Liver (tissue), 9 donors: Measurements from ENCODE around the gene DNM2. TPM values are rescaled to one million over a fixed set of nuclear protein-coding genes. Genes with fewer than 3 reads are reported as not detected.

Experiments used
- DNase-seq: peaks from one replicate; pipeline ENCODE4 v3.0.0-alpha.2; 2017; ENCODE audit warnings: low spot score
- H3K27ac ChIP-seq, 2 donors: one replicate each; pipeline ENCODE4 v1.7.0; 2013; ENCODE audit warnings: inconsistent platforms in 2 of 2, low read length in 2 of 2, control low read depth in 1 of 2, low read depth in 1 of 2, mild to moderate bottlenecking in 1 of 2
- H3K27me3 ChIP-seq, 4 donors: one replicate each; pipeline versions ENCODE4 v1.6.1 to v1.7.0; 2013; ENCODE audit warnings: low read length in 3 of 4, inconsistent platforms in 1 of 4, mild to moderate bottlenecking in 1 of 4, moderate library complexity in 1 of 4; ENCODE audit not compliant: control insufficient read depth in 4 of 4, insufficient read depth in 4 of 4
- H3K36me3 ChIP-seq, 4 donors: one replicate each; pipeline versions ENCODE4 v1.6.1 to v1.7.0; 2013; ENCODE audit warnings: low read length in 3 of 4, mild to moderate bottlenecking in 3 of 4, low read depth in 1 of 4, moderate library complexity in 1 of 4; ENCODE audit not compliant: control insufficient read depth in 4 of 4, insufficient read depth in 3 of 4
- H3K4me1 ChIP-seq, 4 donors: one replicate each; pipeline versions ENCODE4 v1.6.1 to v1.7.0; 2013; ENCODE audit warnings: low read length in 3 of 4, mild to moderate bottlenecking in 3 of 4, moderate library complexity in 1 of 4; ENCODE audit not compliant: control insufficient read depth in 4 of 4, insufficient read depth in 4 of 4
- H3K4me3 ChIP-seq, 3 donors: one replicate each; pipeline versions ENCODE4 v1.6.1 to v1.7.0; 2013; ENCODE audit warnings: low read length in 3 of 3, control low read depth in 1 of 3, low read depth in 1 of 3, mild to moderate bottlenecking in 1 of 3
- H3K9ac ChIP-seq, 2 donors: one replicate each; pipeline ENCODE4 v1.7.0; 2013; ENCODE audit warnings: low read length in 2 of 2, mild to moderate bottlenecking in 2 of 2, moderate library complexity in 2 of 2, control low read depth in 1 of 2, low read depth in 1 of 2
- H3K9me3 ChIP-seq, 4 donors: one replicate each; pipeline versions ENCODE4 v1.6.1 to v1.7.0; 2013; ENCODE audit warnings: low read length in 3 of 4; ENCODE audit not compliant: control insufficient read depth in 4 of 4
- ATF3 ChIP-seq: IDR thresholded peaks from 2 replicates; pipeline ENCODE4 v1.6.1; 2016; ENCODE audit warnings: antibody characterized with exemption
- CTCF ChIP-seq: fragments of 150-350 bp; IDR thresholded peaks from 2 replicates; pipeline ENCODE4 v1.5.1; 2017; ENCODE audit warnings: improper control_type of control experiment, low read depth, low read length; ENCODE audit not compliant: missing input control
- EGR1 ChIP-seq, 2 donors: IDR thresholded peaks; 2 replicates each; pipeline ENCODE4 v1.6.1; 2016 to 2018; ENCODE audit warnings: antibody characterized with exemption in 2 of 2, low read depth in 2 of 2
- FOXA1 ChIP-seq: IDR thresholded peaks from 2 replicates; pipeline ENCODE4 v1.6.1; 2016; ENCODE audit warnings: antibody characterized with exemption
- FOXA2 ChIP-seq: IDR thresholded peaks from 2 replicates; pipeline ENCODE4 v1.6.1; 2016; ENCODE audit warnings: antibody characterized with exemption
- GABPA ChIP-seq, 2 donors: IDR thresholded peaks in 1 of 2; conservative IDR thresholded peaks in 1 of 2; 2 replicates each; pipeline ENCODE4 v1.6.1; 2016; ENCODE audit warnings: antibody characterized with exemption in 2 of 2, mild to moderate bottlenecking in 1 of 2, moderate library complexity in 1 of 2
- HNF4A ChIP-seq, 2 donors: conservative IDR thresholded peaks; 2 replicates each; pipeline ENCODE4 v1.6.1; 2016; ENCODE audit warnings: antibody characterized with exemption in 2 of 2, mild to moderate bottlenecking in 2 of 2
- HNF4G ChIP-seq: IDR thresholded peaks from 2 replicates; pipeline ENCODE4 v1.6.1; 2016; ENCODE audit warnings: antibody characterized with exemption
- JUND ChIP-seq, 2 donors: IDR thresholded peaks; 2 replicates each; pipeline ENCODE4 v1.6.1; 2016; ENCODE audit warnings: antibody characterized with exemption in 2 of 2
- MAX ChIP-seq: IDR thresholded peaks from 2 replicates; pipeline ENCODE4 v1.6.1; 2016; ENCODE audit warnings: antibody characterized with exemption
- NR2F2 ChIP-seq: IDR thresholded peaks from 2 replicates; pipeline ENCODE4 v1.6.1; 2016; ENCODE audit warnings: antibody characterized with exemption
- RAD21 ChIP-seq, 2 donors: IDR thresholded peaks; 2 replicates each; pipeline ENCODE4 v1.6.1; 2016; ENCODE audit warnings: antibody characterized with exemption in 2 of 2, mild to moderate bottlenecking in 2 of 2
- REST ChIP-seq: IDR thresholded peaks from 2 replicates; pipeline ENCODE4 v1.6.1; 2016; ENCODE audit warnings: antibody characterized with exemption, mild to moderate bottlenecking
- RXRA ChIP-seq, 2 donors: IDR thresholded peaks; 2 replicates each; pipeline ENCODE4 v1.6.1; 2017 to 2018; ENCODE audit warnings: antibody characterized with exemption in 2 of 2, mild to moderate bottlenecking in 1 of 2
- SP1 ChIP-seq: IDR thresholded peaks from 2 replicates; pipeline ENCODE4 v1.6.1; 2018; ENCODE audit warnings: antibody characterized with exemption, mild to moderate bottlenecking
- TAF1 ChIP-seq: conservative IDR thresholded peaks from 2 replicates; pipeline ENCODE4 v1.6.1; 2016; ENCODE audit warnings: antibody characterized with exemption, mild to moderate bottlenecking
- YY1 ChIP-seq: IDR thresholded peaks from 2 replicates; pipeline ENCODE4 v1.6.1; 2016; ENCODE audit warnings: antibody characterized with exemption, mild to moderate bottlenecking
- whole genome bisulfite sequencing: extraction: QIAGEN DNeasy Blood & Tissue Kit; methylation state at CpG from one replicate; pipeline ENCODE4 v1.1.7; 2013; 5-methylcytosine and 5-hydroxymethylcytosine counted together
- polyA plus RNA-seq, 2 donors: library from polyadenylated mRNA; stranded (reverse) in 1 of 2; unstranded in 1 of 2; fragments of 200-250 nt in 1 of 2; fragments of >200 nt in 1 of 2; fragmentation: Nextera tagmentation in 1 of 2; extraction: Ambion mirVana in 1 of 2; gene quantifications; one replicate each; pipeline versions ENCODE4 v1.2.1 to v1.2.3, GENCODE V29; 2013 to 2015
- total RNA-seq, 2 donors: library from RNA; depleted of rRNA; stranded (reverse); fragments of >200 nt; gene quantifications; one replicate each; pipeline ENCODE4 v1.2.3, GENCODE V29; 2014
- TF ChIP-seq, protein P1 (sequence below): IDR thresholded peaks from 2 replicates; pipeline ENCODE4 v1.6.1; 2016; ENCODE audit warnings: antibody characterized with exemption
- donor health status: healthy.
- donor health status: healthy.
- donor health status: healthy.
- donor health status: healthy.
- donor health status: healthy.

Gene DNM2
- total and polyA plus RNA-seq, 4 donors: 23.1 to 95.1 (median 59.1) TPM

GRCh38 chr19:10767726-10768125 lies 49.8 kb downstream of the DNM2 start:
- Histone ChIP-seq H3K9me3 (no peaks in the 10 kb centered on the region), H3K4me3 (no peak overlapping the region), H3K27ac (peak overlapping the region; percentile 42 to 57), H3K36me3 (peaks cover 0 to 5% (median 2%) of the 10 kb centered on the region in 4 donors), H3K27me3 (no peaks in the 10 kb centered on the region), H3K9ac (peak overlapping the region in 1 of 2 donors; percentile 9), H3K4me1 (peaks cover 38 to 68% (median 63%) of the 10 kb centered on the region in 4 donors)
- TF ChIP-seq NR2F2 (no peak), FOXA2 (peak; percentile 21), YY1 (no peak), SP1 (peak; percentile 56), FOXA1 (no peak), ATF3 (no peak), CTCF (no peak), MAX (no peak), EGR1 (IDR thresholded peaks at IDR 0.05; ENCODE audit: low read depth in 2 of 2) (no peak), HNF4G (no peak), RAD21 (IDR thresholded peaks at IDR 0.05) (peak in 1 of 2 donors; percentile 33), RXRA (IDR thresholded peaks at IDR 0.05) (peak; percentile 47 to 72), HNF4A (conservative IDR thresholded peaks at IDR 0.05) (peak; percentile 19 to 46), REST (no peak), JUND (IDR thresholded peaks at IDR 0.05) (no peak), GABPA (IDR thresholded peaks at IDR 0.05 in 1 of 2, conservative IDR thresholded peaks at IDR 0.05 in 1 of 2) (no peak), TAF1 (no peak)
- TF ChIP-seq, protein P1, sequence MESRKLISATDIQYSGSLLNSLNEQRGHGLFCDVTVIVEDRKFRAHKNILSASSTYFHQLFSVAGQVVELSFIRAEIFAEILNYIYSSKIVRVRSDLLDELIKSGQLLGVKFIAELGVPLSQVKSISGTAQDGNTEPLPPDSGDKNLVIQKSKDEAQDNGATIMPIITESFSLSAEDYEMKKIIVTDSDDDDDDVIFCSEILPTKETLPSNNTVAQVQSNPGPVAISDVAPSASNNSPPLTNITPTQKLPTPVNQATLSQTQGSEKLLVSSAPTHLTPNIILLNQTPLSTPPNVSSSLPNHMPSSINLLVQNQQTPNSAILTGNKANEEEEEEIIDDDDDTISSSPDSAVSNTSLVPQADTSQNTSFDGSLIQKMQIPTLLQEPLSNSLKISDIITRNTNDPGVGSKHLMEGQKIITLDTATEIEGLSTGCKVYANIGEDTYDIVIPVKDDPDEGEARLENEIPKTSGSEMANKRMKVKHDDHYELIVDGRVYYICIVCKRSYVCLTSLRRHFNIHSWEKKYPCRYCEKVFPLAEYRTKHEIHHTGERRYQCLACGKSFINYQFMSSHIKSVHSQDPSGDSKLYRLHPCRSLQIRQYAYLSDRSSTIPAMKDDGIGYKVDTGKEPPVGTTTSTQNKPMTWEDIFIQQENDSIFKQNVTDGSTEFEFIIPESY: no peak
- DNase-seq: no peak
- 52% methylated on average over 10 of the region's 10 CpGs for WGBS
